Activated CD4-positive, alpha-beta T cell treated with anti-CD3 and anti-CD28 coated beads for 36 hours (primary cell): Measurements from ENCODE around the gene ASTN2. TPM values are rescaled to one million over a fixed set of nuclear protein-coding genes. Genes with fewer than 3 reads are reported as not detected.

ENCODE experiments used
- ATAC-seq: fragments of 200-7000 bp; cut with Tn5 transposase; one replicate; pipeline ENCODE4 v1.10.0; 2021; ENCODE audit warnings: mild to moderate bottlenecking, moderate library complexity
- CTCF ChIA-PET: fragments of 350-600 bp; sonication (Branson Sonifier 250); formaldehyde crosslinking; loops from one replicate; lab custom pipeline; 2021; ENCODE audit warnings: antibody characterized with exemption; lab: Charles Lee
- POLR2A ChIA-PET: fragments of 350-600 bp; sonication (Branson Sonifier 250); formaldehyde crosslinking; loops from one replicate; lab custom pipeline; 2021; ENCODE audit warnings: antibody characterized with exemption, inconsistent platforms; lab: Charles Lee
- DNase-seq: peaks from one replicate; pipeline ENCODE4 v3.0.0-alpha.2; 2020
- H3K27ac Mint-ChIP-seq: one replicate; pipeline ENCODE4 v1.8.0; 2021; ENCODE audit warnings: mixed read lengths
- H3K27me3 Mint-ChIP-seq: one replicate; pipeline ENCODE4 v1.8.0; 2021; ENCODE audit warnings: mixed read lengths
- H3K36me3 Mint-ChIP-seq: one replicate; pipeline ENCODE4 v1.8.0; 2021; ENCODE audit warnings: low read depth, mixed read lengths
- H3K4me1 Mint-ChIP-seq: one replicate; pipeline ENCODE4 v1.8.0; 2021; ENCODE audit warnings: mixed read lengths
- H3K4me3 Mint-ChIP-seq: one replicate; pipeline ENCODE4 v1.8.0; 2021; ENCODE audit warnings: mild to moderate bottlenecking, moderate library complexity, mixed read lengths
- H3K9me3 Mint-ChIP-seq: one replicate; pipeline ENCODE4 v1.8.0; 2021; ENCODE audit warnings: low read depth, mixed read lengths
- intact Hi-C, 2 experiments: fragments of 100-400 bp; cut with DNase I in 1 of 2; cut with micrococcal nuclease in 1 of 2; formaldehyde crosslinking; loops; one replicate each; pipeline versions ENCODE4 v1.14.2 to v1.15.1; 2022 to 2024; cut with DNase I, micrococcal nuclease
- total RNA-seq, 2 experiments: library from RNA; stranded (reverse); gene quantifications; one replicate each; pipeline ENCODE4 v1.2.3, GENCODE V29; 2021

ASTN2 gene
- total RNA-seq, 2 experiments from 2014 or later, result 3.0 to 4.2 TPM

- no peaks in the 10 kb centered on the region for H3K9me3 Mint-ChIP-seq
- no peak overlapping the region for H3K4me3 Mint-ChIP-seq
- intact Hi-C loops, result no loop called here
- ATAC-seq, result no peak
- H3K4me1 Mint-ChIP-seq, result no peaks in the 10 kb centered on the region
- H3K27me3 Mint-ChIP-seq, result peaks cover 3% of the 10 kb centered on the region
- ChIA-PET POLR2A (no interaction called here), CTCF (interaction anchor here (0.7 to 1.1 kb wide), 2 partner anchors 10 to 351 kb away, joined by 3 read pairs; no protein-coding TSS in a partner anchor)
- H3K27ac Mint-ChIP-seq, result no peak overlapping the region
- H3K36me3 Mint-ChIP-seq, result no peaks in the 10 kb centered on the region
- DNase-seq, result no peak
Measured at GRCh38 chr9:117354997-117355396, 59.9 kb downstream of the ASTN2 start.

- H3K4me1 Mint-ChIP-seq, result no peaks in the 10 kb centered on the region
- ChIA-PET POLR2A (no interaction called here), CTCF (interaction anchor here (0.7 to 1.1 kb wide), 2 partner anchors 11 to 351 kb away, joined by 3 read pairs; no protein-coding TSS in a partner anchor)
- H3K27ac Mint-ChIP-seq, result no peak overlapping the region
- DNase-seq (no peak), ATAC-seq (no peak)
- H3K27me3 Mint-ChIP-seq, result peaks cover 3% of the 10 kb centered on the region
- intact Hi-C loops, result no loop called here
- H3K4me3 Mint-ChIP-seq, result no peak overlapping the region
- no peaks in the 10 kb centered on the region for H3K36me3 Mint-ChIP-seq
- no peaks in the 10 kb centered on the region for H3K9me3 Mint-ChIP-seq
Measured at GRCh38 chr9:117354244-117354847, 60.5 kb downstream of the ASTN2 start.

GRCh38 chr9:117344892-117345660 lies 69.8 kb downstream of the ASTN2 start:
- ATAC-seq (peak; percentile 30), DNase-seq (no peak)
- no peaks in the 10 kb centered on the region for H3K36me3 Mint-ChIP-seq
- ChIA-PET CTCF (no interaction called here), POLR2A (no interaction called here)
- H3K27ac Mint-ChIP-seq, result no peak overlapping the region
- no peaks in the 10 kb centered on the region for H3K27me3 Mint-ChIP-seq
- peaks cover 3% of the 10 kb centered on the region for H3K4me1 Mint-ChIP-seq
- intact Hi-C loops, result no loop called here
- no peaks in the 10 kb centered on the region for H3K9me3 Mint-ChIP-seq
- H3K4me3 Mint-ChIP-seq, result no peak overlapping the region

- H3K4me1 Mint-ChIP-seq, result peaks cover 3% of the 10 kb centered on the region
- ChIA-PET POLR2A (interaction anchor here (0.7 kb wide), 1 partner anchor 161 kb away, joined by 6 read pairs; no protein-coding TSS in a partner anchor), CTCF (no interaction called here)
- ATAC-seq (peak; percentile 83), DNase-seq (no peak)
- H3K27me3 Mint-ChIP-seq, result no peaks in the 10 kb centered on the region
- no peak overlapping the region for H3K4me3 Mint-ChIP-seq
- no peak overlapping the region for H3K27ac Mint-ChIP-seq
- no peaks in the 10 kb centered on the region for H3K36me3 Mint-ChIP-seq
- intact Hi-C loops, result no loop called here
- no peaks in the 10 kb centered on the region for H3K9me3 Mint-ChIP-seq
Measured at GRCh38 chr9:117343427-117343826, 71.4 kb downstream of the ASTN2 start.

- no peak for ATAC-seq
- no peaks in the 10 kb centered on the region for H3K27me3 Mint-ChIP-seq
- no peak overlapping the region for H3K27ac Mint-ChIP-seq
- CTCF ChIA-PET, result no interaction called here
- no peak for DNase-seq
- no peak overlapping the region for H3K4me3 Mint-ChIP-seq
- no peaks in the 10 kb centered on the region for H3K36me3 Mint-ChIP-seq
- H3K4me1 Mint-ChIP-seq, result peaks cover 3% of the 10 kb centered on the region
- intact Hi-C loops, result no loop called here
- no peaks in the 10 kb centered on the region for H3K9me3 Mint-ChIP-seq
- POLR2A ChIA-PET, result no interaction called here
Measured at GRCh38 chr9:117341151-117341550, 73.7 kb downstream of the ASTN2 start.

- ChIA-PET POLR2A (no interaction called here), CTCF (no interaction called here)
- Mint-ChIP-seq H3K27ac (no peak overlapping the region), H3K4me3 (no peak overlapping the region), H3K27me3 (no peaks in the 10 kb centered on the region), H3K36me3 (no peaks in the 10 kb centered on the region), H3K4me1 (peaks cover 3% of the 10 kb centered on the region), H3K9me3 (no peaks in the 10 kb centered on the region)
- no peak for DNase-seq
- ATAC-seq, result no peak
- intact Hi-C loops, result no loop called here
Measured at GRCh38 chr9:117340422-117340821, 74.4 kb downstream of the ASTN2 start.

- DNase-seq (no peak), ATAC-seq (no peak)
- Mint-ChIP-seq H3K9me3 (no peaks in the 10 kb centered on the region), H3K4me3 (no peak overlapping the region), H3K27me3 (no peaks in the 10 kb centered on the region), H3K4me1 (no peaks in the 10 kb centered on the region), H3K36me3 (no peaks in the 10 kb centered on the region), H3K27ac (no peak overlapping the region)
- intact Hi-C loops, result no loop called here
- POLR2A ChIA-PET, result no interaction called here
- CTCF ChIA-PET, result interaction anchor here (0.6 kb wide), 1 partner anchor 25 kb away, joined by 4 read pairs; no protein-coding TSS in a partner anchor
Measured at GRCh38 chr9:117335837-117336433, 78.9 kb downstream of the ASTN2 start.

GRCh38 chr9:117334101-117334500 lies 80.8 kb downstream of the ASTN2 start:
- H3K27ac Mint-ChIP-seq, result no peak overlapping the region
- DNase-seq (no peak), ATAC-seq (no peak)
- ChIA-PET CTCF (no interaction called here), POLR2A (no interaction called here)
- H3K9me3 Mint-ChIP-seq, result no peaks in the 10 kb centered on the region
- H3K27me3 Mint-ChIP-seq, result no peaks in the 10 kb centered on the region
- no peaks in the 10 kb centered on the region for H3K36me3 Mint-ChIP-seq
- intact Hi-C loops, result no loop called here
- H3K4me3 Mint-ChIP-seq, result no peak overlapping the region
- H3K4me1 Mint-ChIP-seq, result no peaks in the 10 kb centered on the region

GRCh38 chr9:117325831-117326230 lies 89.0 kb downstream of the ASTN2 start:
- no peak for ATAC-seq
- CTCF ChIA-PET, result no interaction called here
- Mint-ChIP-seq H3K27me3 (peaks cover 3% of the 10 kb centered on the region), H3K9me3 (no peaks in the 10 kb centered on the region), H3K27ac (no peak overlapping the region), H3K36me3 (no peaks in the 10 kb centered on the region), H3K4me1 (no peaks in the 10 kb centered on the region), H3K4me3 (no peak overlapping the region)
- no peak for DNase-seq
- intact Hi-C loops, result no loop called here
- POLR2A ChIA-PET, result no interaction called here

GRCh38 chr9:117325110-117325731 lies 89.6 kb downstream of the ASTN2 start:
- Mint-ChIP-seq H3K4me3 (no peak overlapping the region), H3K4me1 (no peaks in the 10 kb centered on the region), H3K36me3 (no peaks in the 10 kb centered on the region), H3K9me3 (no peaks in the 10 kb centered on the region), H3K27ac (no peak overlapping the region), H3K27me3 (peaks cover 3% of the 10 kb centered on the region)
- DNase-seq, result no peak
- no peak for ATAC-seq
- POLR2A ChIA-PET, result no interaction called here
- CTCF ChIA-PET, result no interaction called here
- intact Hi-C loops, result no loop called here

- no peak for ATAC-seq
Measured at GRCh38 chr9:117323390-117323789, 91.5 kb downstream of the ASTN2 start.

More at GRCh38 chr9:117323390-117323789, 91.5 kb downstream of the ASTN2 start:
- H3K27me3 Mint-ChIP-seq, result peaks cover 3% of the 10 kb centered on the region
- DNase-seq, result no peak
- ChIA-PET CTCF (no interaction called here), POLR2A (no interaction called here)
- intact Hi-C loops, result no loop called here
- H3K36me3 Mint-ChIP-seq, result no peaks in the 10 kb centered on the region
- H3K27ac Mint-ChIP-seq, result no peak overlapping the region
- H3K9me3 Mint-ChIP-seq, result no peaks in the 10 kb centered on the region
- H3K4me1 Mint-ChIP-seq, result no peaks in the 10 kb centered on the region
- no peak overlapping the region for H3K4me3 Mint-ChIP-seq
